ENCODE measurements around the gene SYT1.

SYT1 gene

GRCh38 chr12:78891646-78892353, 27.2 kb downstream of the SYT1 start:
- DNase-seq (ENCODE audit: low spot score), result no peak

GRCh38 chr12:78898416-78898815, 33.8 kb downstream of the SYT1 start:
- DNase-seq (ENCODE audit: low spot score), result no peak

- DNase-seq (ENCODE audit: low spot score), result no peak
Observed at GRCh38 chr12:78914859-78915331, 50.3 kb downstream of the SYT1 start.

GRCh38 chr12:78916845-78917480, 52.4 kb downstream of the SYT1 start:
- DNase-seq (ENCODE audit: low spot score), result no peak

GRCh38 chr12:78917513-78917912, 52.9 kb downstream of the SYT1 start:
- DNase-seq (ENCODE audit: low spot score), result no peak

GRCh38 chr12:78918268-78918667, 53.7 kb downstream of the SYT1 start:
- DNase-seq (ENCODE audit: low spot score), result no peak

GRCh38 chr12:78928200-78929074, 63.9 kb downstream of the SYT1 start:
- DNase-seq (ENCODE audit: low spot score), result no peak

- no peak for DNase-seq (ENCODE audit: low spot score)
Observed at GRCh38 chr12:78929075-78929418, 64.5 kb downstream of the SYT1 start.

- no peak for DNase-seq (ENCODE audit: low spot score)
Observed at GRCh38 chr12:78931466-78931990, 67.0 kb downstream of the SYT1 start.

GRCh38 chr12:78933014-78933413, 68.4 kb downstream of the SYT1 start:
- DNase-seq (ENCODE audit: low spot score), result no peak

- no peak for DNase-seq (ENCODE audit: low spot score)
Observed at GRCh38 chr12:78938341-78939084, 73.9 kb downstream of the SYT1 start.

- no peak for DNase-seq (ENCODE audit: low spot score)
Observed at GRCh38 chr12:78949532-78949931, 85.0 kb downstream of the SYT1 start.

GRCh38 chr12:78951803-78952551, 87.4 kb downstream of the SYT1 start:
- no peak for DNase-seq (ENCODE audit: low spot score)

- DNase-seq (ENCODE audit: low spot score), result no peak
Observed at GRCh38 chr12:78952552-78952929, 88.0 kb downstream of the SYT1 start.

- DNase-seq (ENCODE audit: low spot score), result no peak
Observed at GRCh38 chr12:78958941-78959340, 94.4 kb downstream of the SYT1 start.

- no peak for DNase-seq (ENCODE audit: low spot score)
Observed at GRCh38 chr12:78959556-78959955, 95.0 kb downstream of the SYT1 start.

- no peak for DNase-seq (ENCODE audit: low spot score)
Observed at GRCh38 chr12:78961171-78961570, 96.6 kb downstream of the SYT1 start.

- no peak for DNase-seq (ENCODE audit: low spot score)
Observed at GRCh38 chr12:78963439-78964227, 99.1 kb downstream of the SYT1 start.

GRCh38 chr12:78964521-78964920, 99.9 kb downstream of the SYT1 start:
- DNase-seq (ENCODE audit: low spot score), result no peak

- DNase-seq (ENCODE audit: low spot score), result no peak
Observed at GRCh38 chr12:78966062-78966461, 101.5 kb downstream of the SYT1 start.
